ENCODE data around the gene IQCE. TPM values are rescaled to one million over a fixed set of nuclear protein-coding genes. Genes with fewer than 3 reads are reported as not detected.

Gene IQCE
- total and polyA plus RNA-seq, 2 donors (not counting 1 experiment from before 2014, with no cell fraction given), result 5.3 to 8.3 TPM

- DNase-seq (ENCODE audit: low read depth in 2 of 2), result no peak
- no peak overlapping the region for H3K9ac ChIP-seq (ENCODE audit: insufficient read depth, low read length)
- no peak overlapping the region for H3K27ac ChIP-seq (ENCODE audit: insufficient read depth, low read length)
- TF ChIP-seq CTCF (conservative IDR thresholded peaks at IDR 0.05 in 1 of 2, IDR thresholded peaks at IDR 0.05 in 1 of 2; ENCODE audit: low read depth in 1 of 2, low read length in 2 of 2), result no peak
- no peak for TF ChIP-seq EZH2 (IDR thresholded peaks at IDR 0.05; ENCODE audit: low read length, missing control alignments)
- H3K36me3 ChIP-seq (ENCODE audit: control insufficient read depth, insufficient read depth, low read length), result no peaks in the 10 kb centered on the region
- H3K27me3 ChIP-seq (ENCODE audit: control insufficient read depth, insufficient read depth, low read length), result no peaks in the 10 kb centered on the region
- H3K4me2 ChIP-seq (ENCODE audit: extremely low read depth, insufficient read depth, low read length), result no peak overlapping the region
- H3K9me3 ChIP-seq (ENCODE audit: control insufficient read depth, insufficient read depth, low read depth, low read length), result no peaks in the 10 kb centered on the region
- no peak overlapping the region for H2AFZ ChIP-seq (ENCODE audit: low read length)
- H3K4me3 ChIP-seq (replicated peaks in 1 of 4; ENCODE audit: control extremely low read depth in 1 of 4, insufficient read depth in 1 of 4, low read depth in 3 of 4, low read length in 4 of 4), result no peak overlapping the region
- peaks cover 5% of the 10 kb centered on the region for H3K4me1 ChIP-seq (ENCODE audit: control insufficient read depth, extremely low read depth, insufficient read depth, low read length)
- H4K20me1 ChIP-seq (ENCODE audit: control insufficient read depth, extremely low read depth, insufficient read depth, low read length), result no peaks in the 10 kb centered on the region
- H3K79me2 ChIP-seq (ENCODE audit: control insufficient read depth, insufficient read depth, low read length), result no peaks in the 10 kb centered on the region
Observed at GRCh38 chr7:2611922-2612321, 53.1 kb downstream of the IQCE start.

GRCh38 chr7:2612445-2613097, 53.8 kb downstream of the IQCE start:
- Histone ChIP-seq H3K4me3 (replicated peaks in 1 of 4; ENCODE audit: control extremely low read depth in 1 of 4, insufficient read depth in 1 of 4, low read depth in 3 of 4, low read length in 4 of 4) (no peak overlapping the region), H4K20me1 (ENCODE audit: control insufficient read depth, extremely low read depth, insufficient read depth, low read length) (no peaks in the 10 kb centered on the region), H2AFZ (ENCODE audit: low read length) (no peak overlapping the region)

More at GRCh38 chr7:2612445-2613097, 53.8 kb downstream of the IQCE start:
- Histone ChIP-seq H3K27ac (ENCODE audit: insufficient read depth, low read length) (no peak overlapping the region), H3K27me3 (ENCODE audit: control insufficient read depth, insufficient read depth, low read length) (no peaks in the 10 kb centered on the region), H3K36me3 (ENCODE audit: control insufficient read depth, insufficient read depth, low read length) (no peaks in the 10 kb centered on the region), H3K4me2 (ENCODE audit: extremely low read depth, insufficient read depth, low read length) (no peak overlapping the region), H3K9ac (ENCODE audit: insufficient read depth, low read length) (no peak overlapping the region), H3K79me2 (ENCODE audit: control insufficient read depth, insufficient read depth, low read length) (no peaks in the 10 kb centered on the region), H3K9me3 (ENCODE audit: control insufficient read depth, insufficient read depth, low read depth, low read length) (no peaks in the 10 kb centered on the region), H3K4me1 (ENCODE audit: control insufficient read depth, extremely low read depth, insufficient read depth, low read length) (peaks cover 9% of the 10 kb centered on the region)
- TF ChIP-seq EZH2 (IDR thresholded peaks at IDR 0.05; ENCODE audit: low read length, missing control alignments), result no peak
- no peak for TF ChIP-seq CTCF (conservative IDR thresholded peaks at IDR 0.05 in 1 of 2, IDR thresholded peaks at IDR 0.05 in 1 of 2; ENCODE audit: low read depth in 1 of 2, low read length in 2 of 2)
- no peak for DNase-seq (ENCODE audit: low read depth in 2 of 2)
